ENCODE measurements around the gene SFRP5.

Gene SFRP5

DNA sequence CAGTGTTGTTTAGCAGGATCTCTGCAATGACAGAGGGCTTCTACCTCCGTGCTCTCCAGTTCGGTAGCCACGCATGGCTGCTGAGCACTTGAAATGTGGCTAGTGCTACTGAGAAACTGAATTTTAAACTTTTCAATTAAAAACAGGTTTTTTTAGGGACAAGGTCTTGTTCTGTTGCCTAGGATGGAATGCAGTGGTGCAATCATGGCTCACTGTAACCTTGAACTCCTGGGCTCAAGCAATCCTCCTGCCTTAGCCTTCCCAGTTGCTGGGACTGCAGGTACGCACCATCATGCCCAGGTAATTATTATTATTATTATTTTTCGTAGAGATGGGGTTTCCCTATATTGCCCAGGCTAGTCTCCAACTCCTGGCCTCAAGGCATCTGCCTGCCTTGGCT, 13.4 kb upstream of the SFRP5 start:
- DNase-seq, result no peak

DNA sequence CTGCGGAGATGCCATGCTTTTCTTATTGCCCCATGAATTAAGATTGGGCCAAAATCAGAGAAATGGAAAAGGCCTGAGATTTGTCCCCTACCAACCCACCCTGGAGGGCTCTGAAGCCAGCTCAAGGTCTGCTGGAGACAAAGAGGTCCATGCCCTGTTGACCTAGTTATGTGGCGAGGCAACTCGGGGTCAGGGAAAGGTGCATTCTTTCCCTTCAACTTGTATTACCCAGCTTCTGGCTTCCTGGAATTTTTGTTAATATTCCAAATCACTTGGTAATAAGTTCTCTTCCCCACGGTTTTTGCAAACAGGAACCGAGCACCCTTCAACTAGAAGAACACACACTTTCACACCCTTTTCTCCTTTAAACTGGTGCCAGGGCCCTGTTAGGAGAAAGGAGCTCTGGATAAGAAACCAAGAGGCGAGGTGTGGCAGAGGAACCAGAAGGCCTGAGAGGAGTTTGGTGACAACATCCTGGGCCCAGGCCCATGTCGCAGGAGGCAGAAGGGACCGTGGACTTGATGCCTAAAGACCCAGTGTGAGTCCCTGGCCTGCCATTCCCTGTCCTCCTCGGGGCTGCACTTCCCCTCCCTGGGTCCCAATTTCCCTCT, 12.5 kb upstream of the SFRP5 start:
- DNase-seq, result no peak

DNA sequence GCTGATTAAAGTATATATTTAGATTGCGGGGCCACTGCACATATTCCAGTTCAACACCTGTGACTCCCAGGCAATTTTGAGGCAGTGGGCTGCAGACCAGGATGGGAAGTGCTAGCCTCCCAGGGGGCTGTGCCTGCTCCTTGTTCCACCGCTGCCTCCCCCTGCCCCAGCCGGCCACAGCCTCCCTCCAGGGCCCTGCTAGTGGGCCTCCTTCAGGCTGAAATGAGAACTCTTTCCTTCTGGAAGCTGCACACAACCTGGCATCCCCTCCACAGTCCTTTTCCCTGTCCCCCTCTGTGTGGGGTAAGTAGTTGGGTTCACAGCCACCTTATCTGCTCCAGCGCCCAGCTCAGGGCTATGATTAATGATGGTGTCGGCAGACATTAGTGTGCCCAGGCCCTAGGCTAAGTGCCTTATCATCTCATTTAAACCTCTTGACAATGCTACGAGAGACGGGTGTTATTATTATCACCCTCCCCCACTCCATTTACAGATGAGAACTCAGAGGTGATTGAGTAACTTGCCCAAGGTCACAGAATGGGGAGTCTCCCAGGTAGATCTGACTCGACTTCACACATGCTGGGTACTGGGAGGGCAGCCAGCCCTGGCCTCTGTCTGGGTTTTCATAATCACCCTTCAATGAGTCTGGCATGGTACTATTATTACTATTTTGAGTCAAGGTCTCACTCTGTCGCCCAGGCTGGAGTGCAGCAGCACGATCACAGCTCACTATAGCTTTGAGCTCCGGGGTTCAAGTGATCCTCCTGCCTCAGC, 10.8 kb upstream of the SFRP5 start:
- DNase-seq, result no peak

DNA sequence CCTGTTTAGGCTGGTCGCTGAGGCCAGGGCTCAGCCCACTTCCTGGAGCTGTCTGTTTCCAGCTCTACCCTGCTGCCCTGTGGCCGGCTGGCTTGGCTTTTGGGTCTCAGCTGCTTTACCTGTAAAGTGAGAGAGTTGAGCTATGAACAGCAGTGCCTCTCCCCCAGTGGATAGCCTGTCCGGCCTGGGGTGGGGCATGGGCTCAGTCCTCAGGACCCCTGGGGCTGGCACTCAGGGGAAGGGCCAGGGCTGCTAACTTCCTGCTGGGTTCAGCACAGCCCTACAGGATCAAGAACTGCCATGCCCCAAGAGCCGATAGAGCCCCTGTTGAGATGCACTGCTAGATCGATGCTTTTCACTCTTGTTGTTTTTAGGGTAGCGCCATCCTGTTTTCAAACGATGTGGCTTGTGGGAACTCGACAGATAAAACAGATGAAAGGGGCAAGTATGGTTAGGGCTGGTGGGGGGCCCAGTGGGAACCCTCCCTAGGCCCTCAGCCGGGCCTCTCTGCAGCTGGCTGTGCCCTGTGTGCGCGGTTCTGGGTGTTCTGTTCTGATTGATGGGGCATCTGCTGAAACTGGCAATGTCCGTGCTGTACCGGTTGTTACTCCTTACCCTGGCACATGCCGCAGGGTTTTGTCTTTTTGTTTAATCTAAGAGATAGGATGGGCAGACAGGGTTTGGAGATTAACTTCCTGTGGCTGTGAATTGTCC, 10.0 kb upstream of the SFRP5 start:
- no peak for DNase-seq

DNA sequence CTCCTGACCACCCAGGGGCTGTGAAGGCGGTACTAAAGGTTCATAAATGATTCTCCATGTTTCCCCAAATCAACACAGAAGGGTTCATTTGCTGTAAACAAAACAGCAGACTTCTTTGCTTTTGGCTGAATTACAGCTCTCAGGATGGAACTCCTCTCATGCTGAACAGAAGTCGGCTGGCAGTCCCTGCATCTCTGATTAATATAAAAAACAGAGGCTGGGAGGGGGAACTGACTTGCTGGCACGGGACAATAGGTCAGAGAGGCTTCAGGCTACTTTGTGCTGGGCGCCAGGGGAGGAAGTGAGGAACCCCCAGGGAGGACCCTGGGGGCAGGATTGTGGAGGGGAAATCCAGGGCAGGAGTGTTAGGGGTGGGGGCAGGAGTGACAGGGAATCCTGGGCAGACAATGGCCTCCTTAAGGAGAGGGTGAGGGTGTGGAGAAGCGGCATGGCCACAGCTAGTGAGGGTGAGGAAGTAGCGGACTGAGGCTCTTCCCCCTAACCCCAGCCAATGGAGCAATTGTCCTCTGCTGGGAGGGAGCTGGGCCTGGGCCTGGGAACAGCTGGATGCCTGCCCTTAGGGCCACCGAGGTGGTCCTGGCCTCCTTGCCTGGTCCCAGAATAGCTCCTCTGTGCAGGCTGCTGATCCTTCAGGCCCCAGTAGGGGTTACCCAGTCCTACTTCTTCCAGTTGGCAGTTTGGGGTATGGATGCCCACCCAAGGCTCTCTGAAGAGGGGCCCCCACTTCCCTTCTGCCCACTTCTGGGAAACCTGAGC, 9.2 kb upstream of the SFRP5 start:
- DNase-seq, result no peak

DNA sequence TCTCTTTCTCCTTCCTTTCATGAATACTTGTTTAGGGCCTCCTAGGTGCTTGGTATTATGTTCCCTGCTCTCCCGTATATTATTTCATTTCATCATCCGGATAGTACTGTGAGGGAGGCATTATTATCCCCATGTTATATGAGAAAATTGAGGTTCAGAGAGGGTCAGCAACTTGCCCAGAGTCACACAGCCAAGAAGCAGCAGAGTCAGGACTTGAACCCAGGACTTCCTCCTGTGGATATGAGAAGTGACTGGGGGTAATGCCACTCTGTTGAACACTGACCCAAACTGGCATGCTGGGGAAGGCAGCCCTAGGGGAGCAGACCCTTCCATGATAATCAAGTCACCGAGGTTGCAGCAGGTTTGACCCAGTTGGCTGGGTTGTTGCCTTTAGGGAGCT, 8.2 kb upstream of the SFRP5 start:
- DNase-seq, result no peak

DNA sequence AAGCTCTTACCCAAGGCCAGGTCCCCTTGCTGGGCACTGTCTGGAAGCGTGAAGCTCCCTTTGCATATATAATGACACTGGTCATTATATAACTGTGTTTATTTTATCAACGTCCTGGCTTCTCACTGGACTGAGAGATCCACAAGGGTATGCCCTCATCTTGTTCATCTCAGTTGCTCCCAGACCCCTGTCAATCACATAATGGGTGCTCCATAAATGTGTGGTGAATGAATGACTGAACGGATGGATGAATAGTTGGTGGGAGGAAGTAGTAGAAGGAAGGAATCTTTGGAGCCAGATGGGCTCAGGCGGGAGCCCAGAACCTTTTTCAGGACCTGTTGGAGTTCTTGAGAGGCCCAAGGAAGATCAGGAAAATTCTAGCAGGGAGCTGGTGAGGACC, 7.7 kb upstream of the SFRP5 start:
- DNase-seq, result no peak

DNA sequence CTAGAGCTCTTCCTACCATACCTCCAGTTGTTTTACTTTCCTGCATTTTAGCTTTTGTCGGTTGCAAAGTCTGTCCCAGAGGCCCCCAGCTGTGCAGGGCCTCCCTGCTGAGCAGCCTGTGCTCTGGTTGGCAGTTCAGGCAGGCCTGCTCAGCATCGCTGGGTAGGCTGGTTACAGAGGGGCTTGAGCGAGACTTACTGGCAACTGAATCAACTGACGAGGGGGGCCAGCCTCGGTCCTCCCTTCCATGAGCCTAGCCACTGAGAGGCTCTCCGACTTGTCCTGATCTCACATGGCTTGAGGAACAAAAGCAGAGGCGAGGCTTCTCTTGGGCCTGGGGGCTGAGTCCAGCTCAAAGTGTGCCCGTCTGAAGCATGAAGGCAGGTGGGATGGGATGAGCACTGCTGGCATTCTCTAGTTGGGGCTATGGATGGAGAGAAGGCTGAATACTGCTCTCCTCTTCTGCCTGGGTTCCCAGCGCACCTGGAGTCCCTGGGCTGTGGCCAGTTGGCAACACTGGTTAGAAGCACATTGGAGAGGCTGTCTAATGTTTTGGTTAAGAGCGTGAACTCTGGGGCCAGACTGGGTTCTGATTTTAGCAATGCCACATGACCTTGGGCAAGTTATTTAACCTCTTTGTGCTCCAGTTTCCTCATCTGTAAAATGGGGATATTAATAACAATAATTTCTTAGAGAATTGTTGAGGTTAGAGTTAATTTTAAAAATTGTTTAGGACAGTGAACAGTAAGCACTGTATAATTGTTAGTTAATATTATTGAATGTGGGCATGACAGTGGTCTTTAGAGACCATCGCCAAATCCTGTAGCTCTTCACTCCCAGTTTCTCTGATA, 6.9 kb upstream of the SFRP5 start:
- no peak for DNase-seq

DNA sequence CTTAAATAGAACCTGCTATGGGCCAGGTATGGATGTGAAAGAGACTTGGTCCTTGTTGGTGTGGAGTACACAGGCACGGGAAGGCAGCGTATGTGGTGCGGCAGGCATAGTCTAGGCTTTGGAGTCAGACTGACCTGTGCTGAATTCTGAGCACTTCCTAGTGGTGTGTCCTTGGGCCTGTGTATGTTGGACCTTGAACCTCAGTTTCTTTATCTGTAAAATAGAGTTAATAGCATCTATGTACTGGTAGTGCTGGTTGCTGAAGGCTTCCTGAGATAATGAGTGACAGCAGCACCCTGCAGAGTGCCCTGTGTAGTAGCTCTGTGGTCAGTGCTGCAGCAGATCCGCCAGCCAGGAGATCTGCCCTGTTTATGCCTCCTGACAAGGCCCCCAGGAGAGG, 5.3 kb upstream of the SFRP5 start:
- DNase-seq, result no peak

DNA sequence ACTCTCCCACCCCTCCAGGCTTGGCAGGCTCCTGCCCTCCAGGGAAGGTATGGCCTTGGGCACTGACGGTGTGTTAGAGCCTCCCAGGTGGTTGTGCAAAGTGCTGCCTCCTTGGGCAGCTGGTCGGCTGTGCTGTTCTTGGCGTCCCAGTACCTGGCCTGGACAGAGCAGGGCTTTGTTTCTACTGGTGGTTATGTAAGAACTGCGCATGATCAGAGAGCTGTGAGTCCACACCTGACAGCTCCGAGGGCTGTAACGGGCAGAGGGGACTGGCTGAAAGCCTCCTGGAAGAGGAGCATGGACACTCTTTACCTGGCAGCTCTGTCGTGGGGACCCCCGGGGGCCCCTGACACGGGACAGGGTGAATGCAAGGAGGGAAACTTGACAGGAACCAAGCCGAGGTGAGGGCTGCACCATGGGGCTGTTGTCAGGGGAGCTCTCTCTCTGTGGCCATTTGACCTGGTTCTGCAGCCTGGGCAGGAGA, 3.1 kb upstream of the SFRP5 start:
- no peak for DNase-seq

DNA sequence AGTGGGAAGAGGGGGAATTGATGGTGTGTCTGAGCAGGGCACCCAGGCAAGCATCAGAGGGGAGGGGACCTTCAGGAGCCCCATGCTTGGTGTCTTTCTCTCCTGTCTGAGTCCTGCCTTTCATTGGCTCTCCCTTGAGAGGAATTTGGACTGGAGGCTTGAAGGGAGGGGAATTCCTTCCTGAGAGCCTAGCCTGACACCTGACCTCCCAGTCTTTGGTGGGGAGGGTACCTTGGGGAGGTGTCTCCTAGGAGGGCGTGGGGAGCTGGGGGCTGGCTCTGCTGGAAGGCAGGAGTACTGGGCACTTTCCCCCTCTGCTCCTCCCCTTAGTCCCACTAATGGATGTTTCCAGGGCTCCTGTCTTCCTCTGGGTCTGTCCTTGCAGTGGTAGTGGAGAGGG, 1.3 kb upstream of the SFRP5 start:
- DNase-seq, result no peak

DNA sequence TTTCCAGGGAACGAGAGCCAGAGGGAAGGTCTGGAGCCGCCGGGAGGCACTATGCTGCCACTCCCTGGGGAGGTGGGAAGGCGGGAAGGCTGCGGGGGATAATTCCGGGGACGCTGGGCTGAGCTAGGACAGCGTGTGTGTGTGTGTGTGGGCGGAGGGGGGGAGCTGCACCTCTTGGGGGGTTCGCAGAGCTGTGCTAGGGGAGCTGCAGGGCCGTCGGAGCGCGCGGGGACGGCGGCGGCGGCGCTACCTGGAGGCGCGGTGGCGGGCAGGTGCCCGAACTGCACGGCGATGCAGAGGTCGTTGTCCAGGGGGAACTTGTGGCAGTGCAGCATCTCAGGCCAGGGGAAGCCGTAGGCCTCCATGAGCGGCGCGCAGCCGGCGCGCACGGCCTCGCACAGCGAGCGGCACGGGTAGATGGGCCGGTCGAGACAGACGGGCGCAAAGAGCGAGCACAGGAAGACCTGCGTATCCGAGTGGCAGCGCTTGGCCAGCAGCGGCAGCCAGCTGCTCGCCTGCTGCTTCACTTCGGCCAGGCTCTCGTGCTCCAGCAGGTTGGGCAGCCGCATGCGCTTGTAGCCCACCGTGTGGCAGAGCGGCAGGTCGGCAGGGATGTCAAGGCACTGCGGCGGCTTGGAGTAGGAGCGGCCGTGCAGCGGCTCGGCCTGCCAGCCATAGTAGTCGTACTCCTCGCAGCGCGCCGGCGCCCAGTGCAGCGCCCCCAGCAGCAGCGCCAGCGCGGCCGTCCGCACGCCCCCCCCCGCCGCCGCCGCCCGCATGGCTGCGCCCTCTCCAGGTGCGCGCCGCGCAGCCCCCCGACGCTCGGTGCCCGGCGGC, 526 bp downstream of the SFRP5 start:
- no peak for DNase-seq

DNA sequence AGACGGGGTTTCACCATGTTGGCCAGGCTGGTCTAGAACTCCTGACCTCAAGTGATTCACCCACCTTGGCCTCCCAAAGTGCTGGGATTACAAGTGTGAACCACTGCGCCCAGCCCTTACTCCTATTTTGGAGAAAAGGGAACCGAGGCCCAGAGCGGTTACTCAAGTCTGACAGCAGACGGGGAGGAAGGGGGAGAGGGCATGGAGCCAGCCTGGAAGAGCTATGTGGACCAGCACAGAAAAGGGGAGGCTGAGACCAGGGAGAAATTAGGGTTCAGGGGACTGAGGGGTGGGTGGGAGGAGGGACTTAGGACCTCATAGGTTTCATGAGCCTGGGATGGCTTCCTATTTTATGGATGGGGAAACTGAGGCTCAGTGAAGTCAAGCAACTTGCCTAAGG, 1.5 kb downstream of the SFRP5 start:
- DNase-seq, result no peak

DNA sequence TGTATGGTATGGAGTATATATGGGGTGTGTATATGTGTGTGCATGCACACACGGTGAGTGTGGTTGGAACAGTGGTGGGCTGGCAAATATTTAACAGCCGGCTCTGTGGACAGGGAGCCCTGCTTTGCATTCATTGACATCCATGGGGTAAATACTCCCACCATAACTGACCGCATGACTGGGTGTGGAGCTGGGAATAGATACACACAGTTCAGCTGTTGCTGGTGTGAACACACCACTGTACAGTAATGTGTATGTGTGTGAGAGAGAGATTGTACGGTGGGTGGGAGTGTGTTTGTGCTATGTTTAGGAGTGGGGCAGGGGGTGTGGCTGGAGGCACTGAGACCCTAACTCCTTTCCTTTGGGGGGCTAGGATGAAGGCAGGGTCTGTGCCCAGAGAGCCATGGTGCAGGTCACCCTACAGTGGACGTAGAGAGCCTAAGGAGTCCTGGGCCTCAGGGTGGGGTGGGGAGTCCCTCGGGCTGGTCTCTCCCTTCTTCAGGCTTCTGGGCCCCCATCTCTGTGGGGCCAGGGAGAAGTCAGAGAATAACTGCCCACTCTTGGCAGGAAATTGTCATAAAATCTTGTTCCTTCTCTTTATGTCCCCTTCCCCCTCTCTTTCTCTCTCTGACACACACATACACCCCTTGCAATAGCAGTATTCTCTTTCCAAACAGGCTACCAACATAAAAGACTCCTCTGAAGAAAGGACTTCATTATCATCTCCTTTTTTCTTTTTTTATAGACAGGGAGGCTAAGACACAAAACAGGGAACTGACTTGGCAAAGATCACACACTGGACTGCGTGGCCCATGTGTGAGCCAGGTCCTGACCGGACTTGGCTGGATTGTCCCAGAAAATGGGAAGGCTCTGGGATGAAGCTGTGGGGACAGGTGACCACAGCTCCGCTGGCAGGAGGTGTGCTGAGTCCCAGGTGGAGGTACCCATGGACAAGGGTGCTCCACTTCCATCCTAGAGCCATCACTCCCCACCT, 3.2 kb downstream of the SFRP5 start:
- no peak for DNase-seq

DNA sequence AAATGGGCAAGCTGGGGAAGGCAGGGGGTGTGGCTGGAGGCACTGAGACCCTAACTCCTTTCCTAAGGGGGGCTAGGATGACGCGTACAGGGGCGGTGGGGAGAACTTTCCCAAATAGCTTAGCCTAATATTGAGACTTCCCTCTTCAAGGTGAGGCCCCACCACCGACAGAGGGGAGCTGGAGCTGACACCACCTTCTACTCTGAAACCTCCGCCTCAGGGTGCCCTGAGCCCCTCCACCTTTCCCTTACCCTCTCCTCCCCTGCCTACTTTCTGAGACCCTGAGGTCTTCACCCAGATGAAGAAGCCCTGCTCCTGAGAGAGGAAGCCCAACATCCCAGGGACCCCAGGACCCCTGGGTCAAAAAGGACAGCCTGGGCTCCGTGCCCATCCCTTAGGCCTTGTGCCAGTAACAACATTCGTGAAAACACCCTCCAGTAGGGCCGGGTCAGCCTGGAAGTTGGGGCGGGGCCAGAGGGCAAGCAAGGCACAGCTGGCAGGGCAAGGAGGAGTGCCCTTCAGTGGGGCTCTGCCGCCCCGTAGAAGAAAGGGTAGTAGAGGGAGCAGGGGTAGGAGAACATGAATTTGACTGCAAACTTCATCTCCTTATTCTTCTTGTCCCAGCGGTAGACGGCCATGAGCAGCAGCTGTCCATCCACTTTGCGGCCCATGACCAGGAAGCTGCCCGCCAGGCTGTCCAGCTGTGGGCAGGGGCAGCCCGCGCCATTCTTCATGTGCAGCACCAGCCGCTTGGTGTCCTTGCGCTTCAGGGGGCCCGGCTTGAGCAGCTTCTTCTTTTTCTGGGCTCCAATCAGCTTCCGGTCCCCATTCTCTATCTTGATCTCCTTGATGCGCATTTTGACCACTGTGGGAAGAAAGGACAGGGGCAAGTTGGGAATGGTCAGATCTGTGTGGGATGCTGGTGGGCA, 4.5 kb downstream of the SFRP5 start:
- DNase-seq, result no peak

DNA sequence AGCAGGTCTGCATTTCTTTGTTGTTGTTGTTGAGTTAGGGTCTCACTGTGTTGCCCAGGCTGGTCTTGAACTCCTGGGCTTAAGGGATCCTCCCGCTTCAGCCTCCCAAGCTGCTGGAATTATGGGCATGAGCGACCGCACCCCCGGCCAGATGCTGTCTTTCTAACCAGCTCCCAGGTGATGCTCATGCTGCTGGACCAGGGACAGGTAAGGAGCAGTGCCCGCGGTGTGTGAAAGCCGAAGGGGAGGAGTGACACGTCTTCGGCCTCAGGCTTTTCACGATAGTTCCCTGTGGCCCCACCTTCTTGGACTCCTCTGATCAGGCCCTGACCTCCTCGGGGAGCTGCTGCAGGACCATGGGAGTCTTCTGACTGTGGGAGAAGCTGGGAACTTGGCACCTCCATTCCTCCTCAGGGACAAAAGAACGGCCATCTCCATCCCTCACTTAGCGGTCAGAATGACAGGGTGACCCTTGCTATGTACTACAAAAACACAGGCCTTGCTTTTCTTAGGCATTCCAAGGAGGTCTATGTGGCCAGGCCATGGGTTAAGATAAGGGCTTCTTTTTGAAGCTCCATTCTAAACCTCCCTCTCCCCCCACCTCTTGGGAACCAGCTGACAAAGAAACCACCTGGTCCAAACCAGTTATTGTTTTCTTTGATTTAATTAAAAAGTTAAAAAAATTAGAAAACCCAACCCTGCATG, 5.5 kb downstream of the SFRP5 start:
- no peak for DNase-seq

DNA sequence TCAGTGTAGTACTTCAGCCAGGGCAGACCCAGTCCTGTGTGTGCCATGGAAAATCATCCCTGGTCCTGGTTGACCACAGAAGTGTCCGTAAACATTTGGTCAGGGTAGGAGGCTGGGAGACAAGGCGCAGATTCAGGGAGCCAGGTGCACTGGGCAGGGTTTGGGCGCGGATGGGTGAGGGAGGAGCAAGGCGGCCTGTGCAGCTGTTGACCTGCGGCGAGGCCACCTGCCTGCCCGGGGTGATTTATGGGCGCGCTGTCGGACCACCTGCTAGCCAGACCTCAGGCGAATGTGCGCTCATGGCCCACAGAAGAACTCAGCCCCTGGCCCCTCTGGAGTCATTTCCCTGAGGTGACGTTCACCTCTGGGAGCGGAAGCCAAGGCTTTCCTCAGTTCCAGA, 6.6 kb downstream of the SFRP5 start:
- DNase-seq, result no peak

DNA sequence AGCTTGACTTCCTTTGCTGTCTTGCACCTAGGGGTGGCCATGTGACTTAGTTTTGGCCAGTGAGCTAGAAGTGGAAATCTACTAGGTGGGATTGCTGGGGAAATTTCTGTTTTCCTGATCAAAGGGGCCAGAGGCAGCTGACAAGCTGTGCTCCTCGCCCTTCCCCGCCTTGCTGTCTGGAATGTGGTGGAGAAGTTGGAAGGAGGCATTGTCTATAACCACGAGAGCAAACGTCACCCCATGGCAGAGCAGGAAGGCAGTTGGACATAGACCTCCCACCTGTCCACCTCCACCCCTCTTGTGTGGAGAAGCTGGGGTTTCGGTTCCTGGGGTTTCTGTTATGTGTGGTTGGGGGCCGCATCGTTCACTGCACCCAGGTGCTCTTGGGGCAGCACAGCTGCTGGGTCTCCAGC, 7.3 kb downstream of the SFRP5 start:
- DNase-seq, result no peak

Data from activated naive CD4-positive, alpha-beta T cell (primary cell).